Common myeloid progenitor, CD34-positive (primary cell): ENCODE measurements around the gene TAS2R3.
A peak's percentile ranks its signal among the peaks of the same experiment; 100 is the strongest.
"Not testable (repeated sequence)": the region's sequence is repeated elsewhere in the genome, so short reads cannot be mapped to it uniquely, and the experiment has no call there.

Source experiments
- CTCF ChIA-PET: fragments of 350-600 bp; sonication (Branson Sonifier 250); formaldehyde crosslinking; loops from one replicate; lab custom pipeline; 2021; ENCODE audit warnings: antibody characterized with exemption; lab: Charles Lee
- POLR2A ChIA-PET: fragments of 350-600 bp; sonication (Branson Sonifier 250); formaldehyde crosslinking; loops from one replicate; lab custom pipeline; 2021; ENCODE audit warnings: antibody characterized with exemption; lab: Charles Lee
- DNase-seq, 3 donors: peaks; one replicate each; pipeline versions ENCODE4 v3.0.0 to v3.0.0-alpha.2; 2013
- H3K27ac ChIP-seq, 2 experiments: 1 replicate in 1 of 2; 2 replicates in 1 of 2; pipeline ENCODE4 v1.7.0; 2013; ENCODE audit warnings: inconsistent platforms in 2 of 2, low read length in 2 of 2, mild to moderate bottlenecking in 2 of 2, low read depth in 1 of 2, moderate library complexity in 1 of 2; ENCODE audit not compliant: severe bottlenecking in 2 of 2, insufficient read depth in 1 of 2, poor library complexity in 1 of 2
- H3K27me3 ChIP-seq, 5 experiments: replicated peaks in 2 of 5; 1 replicate in 3 of 5; 2 replicates in 2 of 5; pipeline versions ENCODE4 v1.6.1 to v1.7.0; 2013; ENCODE audit warnings: low read length in 4 of 5, mild to moderate bottlenecking in 2 of 5, moderate library complexity in 2 of 5, inconsistent platforms in 1 of 5; ENCODE audit not compliant: insufficient read depth in 5 of 5, control insufficient read depth in 4 of 5
- H3K36me3 ChIP-seq, 4 experiments: 1 replicate in 2 of 4; 2 replicates in 2 of 4; pipeline versions ENCODE4 v1.6.1 to v1.7.0; 2013; ENCODE audit warnings: low read length in 3 of 4, control low read depth in 1 of 4, mild to moderate bottlenecking in 1 of 4; ENCODE audit not compliant: control insufficient read depth in 4 of 4, insufficient read depth in 4 of 4
- H3K4me1 ChIP-seq, 4 experiments: 1 replicate in 3 of 4; 2 replicates in 1 of 4; pipeline versions ENCODE4 v1.6.1 to v1.7.1; 2013; ENCODE audit warnings: low read length in 3 of 4, mild to moderate bottlenecking in 3 of 4, control low read depth in 1 of 4, inconsistent platforms in 1 of 4, moderate library complexity in 1 of 4; ENCODE audit not compliant: control insufficient read depth in 4 of 4, insufficient read depth in 4 of 4; ENCODE audit errors: control extremely low read depth in 1 of 4
- H3K4me3 ChIP-seq, 7 experiments: 1 replicate in 4 of 7; 2 replicates in 3 of 7; pipeline versions ENCODE4 v1.5.1 to v1.7.0; 2013; ENCODE audit warnings: mild to moderate bottlenecking in 7 of 7, low read length in 6 of 7, moderate library complexity in 6 of 7, inconsistent platforms in 2 of 7, low read depth in 2 of 7, control low read depth in 1 of 7; ENCODE audit not compliant: insufficient read depth in 4 of 7, control insufficient read depth in 1 of 7; ENCODE audit errors: extremely low read depth in 1 of 7
- H3K9me3 ChIP-seq, 5 experiments: 1 replicate in 4 of 5; 2 replicates in 1 of 5; pipeline versions ENCODE4 v1.6.1 to v1.7.1; 2013; ENCODE audit warnings: low read length in 4 of 5, mild to moderate bottlenecking in 2 of 5, inconsistent platforms in 1 of 5, low read depth in 1 of 5, moderate library complexity in 1 of 5; ENCODE audit not compliant: control insufficient read depth in 4 of 5, insufficient read depth in 2 of 5; ENCODE audit errors: control extremely low read depth in 1 of 5
- WGBS: methylation state at CpG from one replicate; pipeline ENCODE4 v1.1.5; 2013; ENCODE audit not compliant: insufficient coverage; 5-methylcytosine and 5-hydroxymethylcytosine counted together

TAS2R3 gene

GRCh38 chr7:141742229-141742628 lies 21.7 kb upstream of the TAS2R3 start:
- peaks cover 31 to 69% (median 51%) of the 10 kb centered on the region in 4 experiments for H3K36me3 ChIP-seq
- no peak for DNase-seq
- H3K4me1 ChIP-seq, result peaks cover 9 to 21% (median 17%) of the 10 kb centered on the region in 4 experiments
- no CpG with 5 or more reads among the region's 1 CpG for WGBS
- H3K27ac ChIP-seq, result no peak overlapping the region
- CTCF ChIA-PET, result interaction anchor here (0.7 to 1.4 kb wide), 5 partner anchors 31 to 123 kb away, joined by 3 to 4 read pairs (median 3); partner anchors contain the start of gene WEE2
- no peaks in the 10 kb centered on the region for H3K27me3 ChIP-seq
- no peak overlapping the region for H3K4me3 ChIP-seq
- no peaks in the 10 kb centered on the region for H3K9me3 ChIP-seq
- POLR2A ChIA-PET, result interaction anchor here (0.8 kb wide), 1 partner anchor 40 kb away, joined by 3 read pairs; the partner anchor contains the start of gene DENND11

- no peak overlapping the region for H3K27ac ChIP-seq
- WGBS, result 100% methylated on average over 2 of the region's 2 CpGs
- H3K9me3 ChIP-seq, result peaks cover 0 to under 1% (median 0%) of the 10 kb centered on the region in 5 experiments
- no peak overlapping the region for H3K4me3 ChIP-seq
- no peaks in the 10 kb centered on the region for H3K27me3 ChIP-seq
- ChIA-PET CTCF (no interaction called here), POLR2A (no interaction called here)
- DNase-seq, result no peak
- peaks cover 42 to 83% (median 63%) of the 10 kb centered on the region in 4 experiments for H3K36me3 ChIP-seq
- peaks cover 4 to 11% (median 10%) of the 10 kb centered on the region in 4 experiments for H3K4me1 ChIP-seq
Measured at GRCh38 chr7:141744131-141744530, 19.8 kb upstream of the TAS2R3 start.

- no peaks in the 10 kb centered on the region for H3K4me1 ChIP-seq
- ChIA-PET CTCF (interaction anchor here (1.8 kb wide), 1 partner anchor 10 kb away, joined by 4 read pairs; the partner anchor contains the start of gene SSBP1), POLR2A (no interaction called here)
- H3K4me3 ChIP-seq, result no peak overlapping the region
- peaks cover 5 to 31% (median 27%) of the 10 kb centered on the region in 5 experiments for H3K9me3 ChIP-seq
- DNase-seq, result no peak
- peaks cover 64 to 93% (median 75%) of the 10 kb centered on the region in 4 experiments for H3K36me3 ChIP-seq
- H3K27ac ChIP-seq, result no peak overlapping the region
- H3K27me3 ChIP-seq, result no peaks in the 10 kb centered on the region
- 100% methylated on average over 2 of the region's 2 CpGs for WGBS
Measured at GRCh38 chr7:141748396-141748795, 15.5 kb upstream of the TAS2R3 start.

GRCh38 chr7:141751904-141752303 lies 12.0 kb upstream of the TAS2R3 start:
- H3K36me3 ChIP-seq, result peaks cover 49 to 69% (median 56%) of the 10 kb centered on the region in 4 experiments
- 100% methylated on average over 5 of the region's 10 CpGs for WGBS
- DNase-seq, result peak in 2 of 3 donors; percentile 17 to 29
- POLR2A ChIA-PET, H3K4me1 ChIP-seq, CTCF ChIA-PET, H3K27ac ChIP-seq, H3K27me3 ChIP-seq: not testable (repeated sequence)
- H3K4me3 ChIP-seq, result peak overlapping the region in 1 of 7 experiments; percentile 13
- peaks cover 5 to 31% (median 27%) of the 10 kb centered on the region in 5 experiments for H3K9me3 ChIP-seq

GRCh38 chr7:141752634-141753033 lies 11.3 kb upstream of the TAS2R3 start:
- no peak overlapping the region for H3K4me3 ChIP-seq
- peak in 2 of 3 donors; percentile 31 to 41 for DNase-seq
- no peaks in the 10 kb centered on the region for H3K27me3 ChIP-seq
- H3K36me3 ChIP-seq, result peaks cover 52 to 74% (median 62%) of the 10 kb centered on the region in 4 experiments
- ChIA-PET POLR2A (no interaction called here), CTCF (no interaction called here)
- no peaks in the 10 kb centered on the region for H3K4me1 ChIP-seq
- 97% methylated on average over 12 of the region's 13 CpGs for WGBS
- H3K27ac ChIP-seq, result no peak overlapping the region
- peaks cover 5 to 31% (median 27%) of the 10 kb centered on the region in 5 experiments for H3K9me3 ChIP-seq

- WGBS, result no CpG with 5 or more reads among the region's 6 CpGs
- ChIA-PET POLR2A (no interaction called here), CTCF (interaction anchor here (1.4 kb wide), 1 partner anchor 222 kb away, joined by 3 read pairs; no protein-coding TSS in a partner anchor)
- H3K36me3 ChIP-seq, result peaks cover 37 to 70% (median 52%) of the 10 kb centered on the region in 4 experiments
- DNase-seq, result peak; percentile 22 to 48 (median 41)
- H3K4me3 ChIP-seq, result no peak overlapping the region
- peaks cover 5 to 28% (median 23%) of the 10 kb centered on the region in 5 experiments for H3K9me3 ChIP-seq
- no peaks in the 10 kb centered on the region for H3K27me3 ChIP-seq
- H3K4me1 ChIP-seq, result no peaks in the 10 kb centered on the region
- no peak overlapping the region for H3K27ac ChIP-seq
Measured at GRCh38 chr7:141754939-141755338, 9.0 kb upstream of the TAS2R3 start.

GRCh38 chr7:141770083-141770583 lies 6.2 kb downstream of the TAS2R3 start:
- CTCF ChIA-PET, result not testable (repeated sequence)
- WGBS, result 100% methylated on average over 1 of the region's 3 CpGs

More at GRCh38 chr7:141770083-141770583, 6.2 kb downstream of the TAS2R3 start:
- H3K27ac ChIP-seq, H3K4me1 ChIP-seq, H3K9me3 ChIP-seq, DNase-seq, H3K27me3 ChIP-seq, H3K4me3 ChIP-seq, POLR2A ChIA-PET: not testable (repeated sequence)
- H3K36me3 ChIP-seq, result peaks cover 0 to 13% (median 3%) of the 10 kb centered on the region in 4 experiments
